DOHH2 (cell line): ENCODE results near the gene PHKA2.

ENCODE experiments used
- H3F3A ChIP-seq: fragments of 200-600 bp; sonication (generic), shearing (Covaris generic); 2 replicates; pipeline ENCODE4 v1.6.0; 2016; ENCODE audit warnings: antibody characterized with exemption, mild to moderate bottlenecking; ENCODE audit not compliant: control insufficient read depth, insufficient read depth
- H3K27ac ChIP-seq: fragments of 200-600 bp; sonication (generic); 2 replicates; pipeline ENCODE4 v1.5.1; 2014; ENCODE audit warnings: low read depth, mild to moderate bottlenecking, low read length, moderate library complexity
- H3K27me3 ChIP-seq: fragments of 200-600 bp; sonication (generic); 2 replicates; pipeline ENCODE4 v1.6.1; 2014; ENCODE audit warnings: mild to moderate bottlenecking, low read length, mixed read lengths; ENCODE audit not compliant: control insufficient read depth
- H3K36me3 ChIP-seq: fragments of 200-600 bp; sonication (generic); 2 replicates; pipeline ENCODE4 v1.6.1; 2014; ENCODE audit warnings: mild to moderate bottlenecking, low read length, moderate library complexity, mixed read lengths; ENCODE audit not compliant: control insufficient read depth
- H3K4me1 ChIP-seq: fragments of 200-600 bp; sonication (generic); 2 replicates; pipeline ENCODE4 v1.6.1; 2014; ENCODE audit warnings: mild to moderate bottlenecking, low read length, mixed read lengths; ENCODE audit not compliant: control insufficient read depth
- H3K4me2 ChIP-seq: fragments of 200-600 bp; sonication (generic); 2 replicates; pipeline ENCODE4 v1.6.0; 2014; ENCODE audit warnings: mild to moderate bottlenecking, low read length, moderate library complexity
- H3K4me3 ChIP-seq: fragments of 200-600 bp; sonication (generic); 2 replicates; pipeline ENCODE4 v1.5.1; 2014; ENCODE audit warnings: mild to moderate bottlenecking, low read length, mixed read lengths
- H3K79me2 ChIP-seq: fragments of 200-600 bp; sonication (generic); 2 replicates; pipeline ENCODE4 v1.6.1; 2014; ENCODE audit warnings: mild to moderate bottlenecking, low read length, mixed read lengths; ENCODE audit not compliant: control insufficient read depth
- H3K9me2 ChIP-seq: fragments of 200-600 bp; sonication (generic); replicated peaks from 2 replicates; pipeline ENCODE4 v1.6.1; 2014; ENCODE audit warnings: mild to moderate bottlenecking, low read length, mixed read lengths; ENCODE audit not compliant: control insufficient read depth
- H3K9me3 ChIP-seq: fragments of 200-600 bp; sonication (generic); 2 replicates; pipeline ENCODE4 v1.6.1; 2014; ENCODE audit warnings: antibody characterized with exemption, low read length, mixed read lengths; ENCODE audit not compliant: control insufficient read depth, insufficient read depth
- H4K20me1 ChIP-seq: fragments of 200-600 bp; sonication (generic); 2 replicates; pipeline ENCODE4 v1.6.0; 2014; ENCODE audit warnings: low read depth, mild to moderate bottlenecking, antibody characterized with exemption, low read length, moderate library complexity; ENCODE audit not compliant: control insufficient read depth, insufficient read depth
- CTCF ChIP-seq: fragments of 200-600 bp; sonication (generic); IDR thresholded peaks from one replicate; pipeline ENCODE4 v1.5.1; 2014; ENCODE audit warnings: antibody characterized with exemption, mild to moderate bottlenecking, low read depth, low read length; ENCODE audit not compliant: poor library complexity, severe bottlenecking
- EZH2phosphoT487 ChIP-seq: fragments of 200-600 bp; sonication (generic); IDR thresholded peaks from 2 replicates; pipeline ENCODE4 v1.6.1; 2017; ENCODE audit warnings: borderline replicate concordance, mild to moderate bottlenecking, antibody characterized with exemption, low read length, moderate library complexity, mixed read lengths

The PHKA2 gene

DNA sequence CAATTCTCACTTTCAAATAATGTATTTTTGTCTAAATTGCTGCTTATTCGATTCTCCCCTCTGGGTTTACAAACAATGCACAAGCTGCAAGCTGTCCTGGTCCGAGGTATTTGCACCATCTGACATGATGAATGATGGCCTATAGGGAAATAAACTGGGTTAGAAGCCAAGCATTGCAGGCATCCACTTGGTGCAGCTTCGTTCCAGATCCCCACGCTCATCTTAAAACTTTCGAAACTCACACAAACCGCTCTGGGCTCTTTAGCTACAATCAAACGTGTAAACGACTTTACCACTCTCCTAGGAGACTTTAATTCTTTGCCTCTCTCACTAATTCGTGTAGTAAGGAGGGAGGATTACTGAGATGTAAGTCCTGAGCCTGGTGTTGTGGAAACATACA is 19.0 kb downstream of the PHKA2 start:
- Histone ChIP-seq H3K36me3 (no peaks in the 10 kb centered on the region), H3K4me3 (no peak overlapping the region), H3K4me1 (no peaks in the 10 kb centered on the region), H3K9me3 (no peaks in the 10 kb centered on the region), H3K9me2 (no peaks in the 10 kb centered on the region), H3K27me3 (no peaks in the 10 kb centered on the region), H3K4me2 (no peak overlapping the region), H3K79me2 (peaks cover 5% of the 10 kb centered on the region), H3F3A (no peaks in the 10 kb centered on the region), H3K27ac (no peak overlapping the region), H4K20me1 (no peaks in the 10 kb centered on the region)
- TF ChIP-seq EZH2phosphoT487: no peak
- no peak for TF ChIP-seq CTCF

DNA sequence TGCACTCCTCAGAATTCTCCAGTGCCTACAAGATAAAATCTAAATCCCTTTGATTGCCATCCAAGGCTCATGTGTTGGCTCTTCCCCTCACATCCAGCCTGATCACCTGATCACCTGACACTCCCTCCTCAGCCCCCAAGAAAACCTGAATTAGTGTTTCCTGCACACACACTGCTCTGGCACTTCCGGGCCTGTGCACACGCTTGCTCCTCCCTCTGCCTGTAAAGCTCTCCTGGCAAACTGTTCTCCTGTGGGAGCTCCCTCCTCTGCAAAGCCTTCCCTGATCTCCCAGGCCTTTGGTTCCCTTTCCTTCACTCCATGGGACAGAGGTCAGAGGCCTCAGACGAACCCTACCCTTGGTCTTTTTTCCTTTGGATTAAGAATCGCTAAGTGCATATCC is 19.9 kb downstream of the PHKA2 start:
- Histone ChIP-seq H3K27ac (no peak overlapping the region), H3K9me3 (no peaks in the 10 kb centered on the region), H3K4me1 (no peaks in the 10 kb centered on the region), H3K4me3 (no peak overlapping the region), H3K36me3 (no peaks in the 10 kb centered on the region), H3K27me3 (no peaks in the 10 kb centered on the region), H3K79me2 (peaks cover 5% of the 10 kb centered on the region), H3K4me2 (no peak overlapping the region), H4K20me1 (no peaks in the 10 kb centered on the region), H3K9me2 (no peaks in the 10 kb centered on the region), H3F3A (no peaks in the 10 kb centered on the region)
- TF ChIP-seq EZH2phosphoT487 (no peak), CTCF (no peak)

GRCh38 chrX:18962329-18962728 is 21.6 kb downstream of the PHKA2 start:
- H3K4me2 ChIP-seq: no peak overlapping the region
- no peak for TF ChIP-seq EZH2phosphoT487
- TF ChIP-seq CTCF: no peak
- no peaks in the 10 kb centered on the region for H3K36me3 ChIP-seq
- H4K20me1 ChIP-seq: no peaks in the 10 kb centered on the region
- H3K4me3 ChIP-seq: no peak overlapping the region
- H3K4me1 ChIP-seq: no peaks in the 10 kb centered on the region
- no peak overlapping the region for H3K27ac ChIP-seq
- peaks cover 5% of the 10 kb centered on the region for H3K79me2 ChIP-seq
- H3K27me3 ChIP-seq: no peaks in the 10 kb centered on the region
- H3K9me2 ChIP-seq: no peaks in the 10 kb centered on the region
- no peaks in the 10 kb centered on the region for H3F3A ChIP-seq
- H3K9me3 ChIP-seq: no peaks in the 10 kb centered on the region

DNA sequence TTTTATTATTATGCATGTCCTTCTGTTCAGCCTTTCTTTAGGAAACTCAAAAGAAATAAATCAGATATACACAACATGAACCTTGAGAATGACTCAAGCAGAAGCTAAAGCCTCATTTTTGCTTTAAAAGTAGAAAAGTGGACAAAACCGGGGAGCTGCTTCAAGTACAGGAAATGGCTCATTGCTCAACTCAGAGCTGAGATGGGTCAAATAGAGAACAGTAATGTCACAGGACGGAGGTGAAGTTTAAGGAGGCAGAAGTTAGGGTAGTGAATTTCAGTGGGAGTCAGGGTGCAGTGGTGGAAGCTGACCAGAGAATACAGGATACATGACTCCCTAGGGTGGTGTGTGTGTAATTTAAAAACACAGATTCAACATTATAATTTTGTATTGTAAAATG is 22.2 kb downstream of the PHKA2 start:
- TF ChIP-seq CTCF: no peak
- no peak for TF ChIP-seq EZH2phosphoT487
- H3K79me2 ChIP-seq: peaks cover 5% of the 10 kb centered on the region
- H3K9me3 ChIP-seq: no peaks in the 10 kb centered on the region
- H3K27ac ChIP-seq: no peak overlapping the region
- no peaks in the 10 kb centered on the region for H4K20me1 ChIP-seq
- no peaks in the 10 kb centered on the region for H3K36me3 ChIP-seq
- H3K4me1 ChIP-seq: no peaks in the 10 kb centered on the region
- no peaks in the 10 kb centered on the region for H3F3A ChIP-seq
- no peak overlapping the region for H3K4me2 ChIP-seq
- H3K9me2 ChIP-seq: no peaks in the 10 kb centered on the region
- H3K4me3 ChIP-seq: no peak overlapping the region
- no peaks in the 10 kb centered on the region for H3K27me3 ChIP-seq
